Measurements from ENCODE around the gene HSD11B2.

Gene HSD11B2

GRCh38 chr16:67463691-67464090, 32.8 kb downstream of the HSD11B2 start:
- CTCF ChIA-PET = interaction anchor here (0.5 to 8.4 kb wide), 4 partner anchors 11 to 38 kb away, joined by 3 to 99 read pairs (median 14); no protein-coding TSS in a partner anchor
- H3K9me3 ChIP-seq (ENCODE audit: control insufficient read depth, insufficient read depth, low read depth, low read length) = no peaks in the 10 kb centered on the region
- POLR2A ChIA-PET = interaction anchor here (1.3 kb wide), 1 partner anchor 17 kb away, joined by 3 read pairs; the partner anchor contains the start of gene ATP6V0D1

More at GRCh38 chr16:67463691-67464090, 32.8 kb downstream of the HSD11B2 start:
- TF ChIP-seq ZNF148 (tag by site-specific recombination; IDR thresholded peaks at IDR 0.05; ENCODE audit: borderline replicate concordance) (no peak), ZNF785 (tag by site-specific recombination; IDR thresholded peaks at IDR 0.05) (no peak), ZSCAN4 (tag by site-specific recombination; IDR thresholded peaks at IDR 0.05) (no peak), ZNF335 (tag by site-specific recombination; conservative IDR thresholded peaks at IDR 0.05) (no peak), PRDM10 (tag by site-specific recombination; IDR thresholded peaks at IDR 0.05) (no peak), ZSCAN5A (tag by site-specific recombination; IDR thresholded peaks at IDR 0.05) (no peak), ZNF394 (tag by site-specific recombination; IDR thresholded peaks at IDR 0.05; ENCODE audit: borderline replicate concordance) (no peak), ZNF701 (tag by site-specific recombination; IDR thresholded peaks at IDR 0.05) (no peak)
- Histone ChIP-seq H3K36me3 (ENCODE audit: control insufficient read depth in 2 of 2, insufficient read depth in 1 of 2, low read length in 2 of 2) (peaks cover 0 to 25% of the 10 kb centered on the region in 2 experiments; a peak in 1 of 3 replicates), H3K4me1 (ENCODE audit: control insufficient read depth, insufficient read depth, low read length) (no peaks in the 10 kb centered on the region), H3K4me3 (ENCODE audit: low read depth, low read length) (no peak overlapping the region), H3K27ac (ENCODE audit: extremely low read depth, low read depth, low read length) (no peak overlapping the region)

Measured in HEK293 (cell line).